GM18870 (cell line): ENCODE data around the gene CLIP1.

Experiments used
- ATAC-seq: cut with Tn5 transposase; IDR thresholded peaks from one replicate; pipeline ENCODE4 v1.9.1; 2021; ENCODE audit warnings: moderate library complexity; ENCODE audit not compliant: unreplicated experiment

The CLIP1 gene

GRCh38 chr12:122318607-122319605 is 103.6 kb downstream of the CLIP1 start:
- ATAC-seq = no peak

GRCh38 chr12:122312926-122313325 is 109.5 kb downstream of the CLIP1 start:
- no peak for ATAC-seq

- no peak for ATAC-seq
Measured at GRCh38 chr12:122311696-122312095, 110.8 kb downstream of the CLIP1 start.

- no peak for ATAC-seq
Measured at GRCh38 chr12:122310626-122311333, 111.7 kb downstream of the CLIP1 start.

GRCh38 chr12:122309564-122310121 is 112.8 kb downstream of the CLIP1 start:
- ATAC-seq = no peak

GRCh38 chr12:122308811-122309210 is 113.7 kb downstream of the CLIP1 start:
- no peak for ATAC-seq

GRCh38 chr12:122306407-122306806 is 116.1 kb downstream of the CLIP1 start:
- ATAC-seq = no peak

- ATAC-seq = no peak
Measured at GRCh38 chr12:122304924-122305323, 117.5 kb downstream of the CLIP1 start.

GRCh38 chr12:122303068-122303467 is 119.4 kb downstream of the CLIP1 start:
- no peak for ATAC-seq

- no peak for ATAC-seq
Measured at GRCh38 chr12:122298071-122298748, 124.3 kb downstream of the CLIP1 start.

- ATAC-seq = no peak
Measured at GRCh38 chr12:122297494-122297893, 125.0 kb downstream of the CLIP1 start.

- ATAC-seq = no peak
Measured at GRCh38 chr12:122295877-122296276, 126.6 kb downstream of the CLIP1 start.

GRCh38 chr12:122293081-122293480 is 129.4 kb downstream of the CLIP1 start:
- peak; percentile 89 for ATAC-seq

GRCh38 chr12:122291431-122291830 is 131.0 kb downstream of the CLIP1 start:
- ATAC-seq = no peak

- no peak for ATAC-seq
Measured at GRCh38 chr12:122283680-122284079, 138.8 kb downstream of the CLIP1 start.

GRCh38 chr12:122282061-122282460 is 140.4 kb downstream of the CLIP1 start:
- no peak for ATAC-seq

GRCh38 chr12:122276242-122276641 is 146.2 kb downstream of the CLIP1 start:
- ATAC-seq = no peak

GRCh38 chr12:122275459-122275858 is 147.0 kb downstream of the CLIP1 start:
- ATAC-seq = no peak

- ATAC-seq = peak; percentile 74
Measured at GRCh38 chr12:122266230-122266901, 156.1 kb downstream of the CLIP1 start, which contains the start of gene VPS33A. Gene VPS33A (minus strand): TSS chr12:122266494. CDS start chr12:122266408, 86 bp downstream.

- peak; percentile 18 for ATAC-seq
Measured at GRCh38 chr12:122265886-122266229, 156.6 kb downstream of the CLIP1 start.
